ENCODE measurements around the gene KANSL3. TPM values are rescaled to one million over a fixed set of nuclear protein-coding genes. Genes with fewer than 3 reads are reported as not detected.
"Not testable (repeated sequence)": the region's sequence is repeated elsewhere in the genome, so short reads cannot be mapped to it uniquely, and the experiment has no call there.

The KANSL3 gene
- total RNA-seq (2014; rRNA removed; shearing (Covaris generic)), result 46.1 and 50.9 TPM in 2 replicates

GRCh38 chr2:96638144-96639121 lies at the start of gene KANSL3:
TSS of gene KANSL3 (minus strand) at chr2:96638312. CDS start at chr2:96637135, 1,177 bp downstream.
- Histone ChIP-seq H3K27me3 (no peaks in the 10 kb centered on the region), H3K27ac (peak within 1 kb of the TSS; percentile 70), H3K36me3 (peaks cover 11% of the 10 kb centered on the region; the same call in 1 of the 2 replicates), H3K4me3 (peak within 1 kb of the TSS; percentile 80), H3K9me3 (replicated peaks) (no peaks in the 10 kb centered on the region), H3K4me1 (peaks cover 11% of the 10 kb centered on the region)
- DNase-seq, result peak; percentile 88 to 94

- peak in 1 of 2 experiments; percentile 28 for DNase-seq
- H3K4me1 ChIP-seq, result peaks cover 11% of the 10 kb centered on the region; the same call in 1 of the 2 replicates
- no peaks in the 10 kb centered on the region for H3K9me3 ChIP-seq (replicated peaks)
- H3K36me3 ChIP-seq, result no peaks in the 10 kb centered on the region
- H3K4me3 ChIP-seq, result no peak overlapping the region
- no peak overlapping the region for H3K27ac ChIP-seq
- no peaks in the 10 kb centered on the region for H3K27me3 ChIP-seq
These were observed 49.2 kb upstream of the KANSL3 start for GRCh38 chr2:96687266-96687665.

GRCh38 chr2:96685577-96686459 lies 47.7 kb upstream of the KANSL3 start:
- H3K27ac ChIP-seq, result no peak overlapping the region
- H3K4me1 ChIP-seq, result peaks cover 11% of the 10 kb centered on the region; the same call in 1 of the 2 replicates
- H3K9me3 ChIP-seq (replicated peaks), result no peaks in the 10 kb centered on the region
- peak overlapping the region; percentile 19 for H3K4me3 ChIP-seq
- DNase-seq, result peak; percentile 81 to 86
- H3K27me3 ChIP-seq, result no peaks in the 10 kb centered on the region
- no peaks in the 10 kb centered on the region for H3K36me3 ChIP-seq

DNA sequence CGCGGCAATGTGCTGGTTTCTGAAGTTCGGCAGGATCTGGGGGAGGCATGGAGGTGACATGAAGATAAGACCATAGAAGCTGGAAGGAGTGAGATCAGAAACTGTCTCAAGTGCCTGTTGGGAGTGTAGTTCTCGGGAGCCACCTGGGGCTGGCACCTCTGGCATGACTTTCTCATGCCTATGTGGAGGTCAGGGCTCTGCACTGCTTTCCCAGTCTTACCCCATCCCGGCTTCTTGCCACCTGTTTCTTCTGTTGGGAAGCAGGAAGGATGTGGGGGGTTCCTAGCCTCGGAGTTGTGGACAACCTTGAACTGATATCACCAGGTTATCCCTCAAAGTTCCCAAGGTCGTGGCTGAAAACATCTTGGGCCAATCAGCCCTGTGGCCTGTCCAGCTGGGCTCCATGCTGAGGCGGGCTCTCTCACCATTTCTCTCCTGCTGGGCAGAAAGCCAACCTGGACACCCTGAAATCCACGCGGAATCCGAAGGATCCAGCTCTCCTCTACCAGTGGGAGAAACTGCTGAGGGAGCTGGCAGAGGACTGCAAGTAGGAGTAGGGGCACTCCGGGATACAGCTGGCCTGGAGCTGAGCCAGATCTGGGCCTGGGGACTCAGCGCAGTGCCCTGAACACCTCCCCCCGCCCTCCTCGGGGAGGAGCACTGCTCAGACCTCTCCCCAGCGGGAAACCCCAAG lies 46.9 kb upstream of the KANSL3 start:
- Histone ChIP-seq H3K27ac (no peak overlapping the region), H3K9me3 (replicated peaks) (no peaks in the 10 kb centered on the region), H3K4me3 (peak overlapping the region; percentile 19), H3K36me3 (no peaks in the 10 kb centered on the region), H3K4me1 (peaks cover 11% of the 10 kb centered on the region; the same call in 1 of the 2 replicates), H3K27me3 (no peaks in the 10 kb centered on the region)
- DNase-seq, result peak in 1 of 2 experiments; percentile 33

DNA sequence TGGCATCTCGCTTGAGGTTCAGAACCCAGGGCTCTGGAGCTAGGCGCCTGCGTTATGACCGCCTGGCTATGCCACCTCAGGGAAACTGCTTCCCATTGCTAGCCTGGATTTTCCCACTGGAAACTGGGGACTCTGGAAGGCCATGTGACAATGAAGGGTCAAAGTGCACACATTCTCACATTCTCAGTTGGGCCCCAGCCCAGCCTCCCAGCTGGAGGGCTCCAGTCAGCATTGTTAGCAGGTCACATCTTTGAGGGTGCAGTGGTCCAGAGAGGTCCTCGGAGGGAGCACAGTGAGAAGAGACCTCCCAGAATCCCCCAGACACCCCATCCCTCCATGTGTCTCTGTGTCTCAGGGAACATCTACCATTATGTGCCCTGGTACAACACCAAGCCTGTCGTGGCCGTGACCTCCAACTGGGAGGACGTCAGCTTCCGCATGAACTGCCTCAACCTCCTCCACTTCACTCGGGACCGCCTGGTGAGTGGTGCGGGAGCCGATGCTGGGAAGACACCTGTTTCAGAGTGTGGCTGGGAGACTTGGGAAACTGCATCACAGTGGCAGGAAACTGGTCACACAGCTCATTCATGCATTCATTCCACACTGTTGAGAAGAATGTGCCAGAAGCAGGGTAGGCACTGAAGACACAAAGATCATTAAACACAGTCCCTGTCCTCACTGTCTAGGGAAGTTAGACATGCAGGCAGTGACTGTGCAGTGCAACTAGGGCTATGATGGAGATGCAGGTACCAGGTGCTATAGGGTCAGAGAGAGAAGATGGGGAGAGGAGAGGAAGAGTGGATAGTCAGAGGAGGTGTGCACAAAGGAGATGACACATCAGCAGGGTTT lies 46.1 kb upstream of the KANSL3 start:
- Histone ChIP-seq H3K4me3 (no peak overlapping the region), H3K36me3 (no peaks in the 10 kb centered on the region), H3K4me1 (peaks cover 11% of the 10 kb centered on the region; the same call in 1 of the 2 replicates), H3K9me3 (replicated peaks) (no peaks in the 10 kb centered on the region), H3K27ac (no peak overlapping the region), H3K27me3 (no peaks in the 10 kb centered on the region)
- DNase-seq, result no peak

- Histone ChIP-seq H3K4me3 (no peak overlapping the region), H3K36me3 (no peaks in the 10 kb centered on the region), H3K4me1 (peaks cover 11% of the 10 kb centered on the region; the same call in 1 of the 2 replicates), H3K9me3 (replicated peaks) (no peaks in the 10 kb centered on the region), H3K27ac (no peak overlapping the region), H3K27me3 (no peaks in the 10 kb centered on the region)
- DNase-seq, result no peak
These were observed 45.2 kb upstream of the KANSL3 start for GRCh38 chr2:96683307-96683706.

GRCh38 chr2:96681540-96681939 lies 43.4 kb upstream of the KANSL3 start:
- no peak overlapping the region for H3K27ac ChIP-seq
- no peaks in the 10 kb centered on the region for H3K27me3 ChIP-seq
- no peak for DNase-seq
- no peak overlapping the region for H3K4me3 ChIP-seq
- H3K4me1 ChIP-seq, result peaks cover 10% of the 10 kb centered on the region; the same call in 1 of the 2 replicates
- H3K9me3 ChIP-seq (replicated peaks), result no peaks in the 10 kb centered on the region
- H3K36me3 ChIP-seq, result no peaks in the 10 kb centered on the region

DNA sequence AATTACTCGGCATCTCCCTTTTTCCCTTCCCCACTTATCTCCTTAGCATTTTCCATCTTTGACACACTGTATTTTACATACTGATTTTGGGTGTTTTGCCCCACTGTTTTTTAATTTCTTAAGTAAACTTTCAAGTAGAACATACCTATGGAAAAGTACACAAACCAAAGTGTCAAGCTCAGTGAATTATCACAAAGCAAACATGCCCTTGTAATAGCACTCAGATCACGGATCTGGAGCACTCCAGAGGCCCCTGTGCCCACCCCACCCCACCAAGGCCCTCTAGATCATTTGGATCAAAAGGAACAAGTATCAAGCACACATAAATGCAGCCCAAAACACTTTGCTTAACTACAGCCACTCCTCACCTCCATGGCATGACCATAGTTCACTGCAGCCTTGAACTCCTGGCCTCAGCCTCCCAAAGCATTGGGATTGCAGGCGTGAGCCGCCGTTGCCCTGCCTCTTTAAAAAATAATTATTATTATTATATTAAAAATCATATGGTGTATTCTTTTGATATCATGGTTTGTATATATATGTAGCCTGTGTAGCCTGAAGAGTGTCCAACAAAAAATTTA lies 42.5 kb upstream of the KANSL3 start:
- Histone ChIP-seq H3K27ac (no peak overlapping the region), H3K9me3 (replicated peaks) (no peaks in the 10 kb centered on the region), H3K4me1 (peaks cover 1% of the 10 kb centered on the region; the same call in 1 of the 2 replicates), H3K4me3 (no peak overlapping the region), H3K36me3 (no peaks in the 10 kb centered on the region), H3K27me3 (no peaks in the 10 kb centered on the region)
- no peak for DNase-seq

DNA sequence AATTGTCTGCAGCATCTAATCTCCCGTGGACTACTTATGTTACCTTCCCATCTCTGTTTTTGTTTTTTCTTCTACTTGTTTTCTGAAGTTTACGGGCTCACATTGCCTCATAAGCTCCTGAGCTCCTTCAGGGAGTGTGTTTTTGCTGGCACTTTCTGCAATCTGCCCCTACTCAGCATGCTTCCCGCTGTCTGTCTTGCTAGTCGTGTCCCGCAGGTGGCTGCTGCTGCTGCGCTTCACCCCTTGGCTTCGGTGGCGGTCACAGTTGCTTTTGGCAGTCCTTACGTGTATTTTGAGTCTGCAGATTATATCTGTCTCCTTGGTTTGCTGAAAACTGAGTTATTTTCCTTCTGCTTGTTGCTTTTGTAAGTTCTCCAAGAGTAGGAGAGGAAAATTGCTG lies 41.7 kb upstream of the KANSL3 start:
- H3K4me1 ChIP-seq, result no peaks in the 10 kb centered on the region
- H3K4me3 ChIP-seq, result no peak overlapping the region
- no peaks in the 10 kb centered on the region for H3K36me3 ChIP-seq
- no peaks in the 10 kb centered on the region for H3K27me3 ChIP-seq
- no peaks in the 10 kb centered on the region for H3K9me3 ChIP-seq (replicated peaks)
- no peak overlapping the region for H3K27ac ChIP-seq
- no peak for DNase-seq

GRCh38 chr2:96669539-96670215 lies 31.6 kb upstream of the KANSL3 start:
- H3K36me3 ChIP-seq, result no peaks in the 10 kb centered on the region
- no peak overlapping the region for H3K4me3 ChIP-seq
- 0 out of 2 replicates have a peak, but pooled peaks cover 4% of the 10 kb centered on the region for H3K27me3 ChIP-seq
- no peaks in the 10 kb centered on the region for H3K4me1 ChIP-seq
- H3K9me3 ChIP-seq (replicated peaks), result 0 out of 2 replicates have a peak, but pooled peaks cover under 1% of the 10 kb centered on the region
- no peak overlapping the region for H3K27ac ChIP-seq
- no peak for DNase-seq

- no peak overlapping the region for H3K27ac ChIP-seq
- no peaks in the 10 kb centered on the region for H3K36me3 ChIP-seq
- no peak for DNase-seq
- no peak overlapping the region for H3K4me3 ChIP-seq
- H3K9me3 ChIP-seq (replicated peaks), result 0 out of 2 replicates have a peak, but pooled peaks cover 5% of the 10 kb centered on the region
- no peaks in the 10 kb centered on the region for H3K4me1 ChIP-seq
- 0 out of 2 replicates have a peak, but pooled peaks cover 4% of the 10 kb centered on the region for H3K27me3 ChIP-seq
These were observed 30.7 kb upstream of the KANSL3 start for GRCh38 chr2:96668771-96669170.

DNA sequence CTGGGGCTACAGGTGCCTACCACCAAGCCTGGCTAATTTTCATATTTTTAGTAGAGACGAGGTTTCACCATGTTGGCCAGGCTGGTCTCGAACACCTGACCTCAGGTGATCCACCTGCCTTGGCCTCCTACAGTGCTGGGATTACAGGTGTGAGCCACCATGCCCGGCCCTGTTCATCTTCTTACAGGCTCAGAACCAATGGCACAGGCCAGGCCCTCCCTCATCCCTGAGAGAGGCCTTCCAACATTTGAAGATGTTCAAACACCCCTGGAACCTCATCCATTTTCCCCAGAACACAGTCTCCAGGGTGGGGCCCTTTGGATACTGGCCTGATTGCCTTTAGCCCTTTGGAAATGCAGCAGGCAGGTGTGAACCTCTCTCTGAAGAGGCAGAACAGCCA lies 27.6 kb upstream of the KANSL3 start:
- H3K9me3 ChIP-seq (replicated peaks); H3K4me1 ChIP-seq; H3K27me3 ChIP-seq; H3K36me3 ChIP-seq; H3K27ac ChIP-seq; H3K4me3 ChIP-seq; DNase-seq: not testable (repeated sequence)
